ENCODE measurements around the gene AKT2. TPM values are rescaled to one million over a fixed set of nuclear protein-coding genes. Genes with fewer than 3 reads are reported as not detected.

AKT2 gene
- total and polyA plus RNA-seq, 10 of the 15 experiments (the other 5 are each of a cell fraction or from before 2014, with no cell fraction given) = 1.0 to 185 (median 71.5) TPM

GRCh38 chr19:40269216-40269940 is 15.8 kb downstream of the AKT2 start:
- Histone ChIP-seq H3K4me3 (no peak overlapping the region), H3K27ac (ENCODE audit: control insufficient read depth, insufficient read depth) (no peak overlapping the region), H3K27me3 (replicated peaks in 1 of 2; ENCODE audit: control insufficient read depth in 2 of 2, insufficient read depth in 2 of 2, low read length in 1 of 2) (no peaks in the 10 kb centered on the region), H3K79me2 (ENCODE audit: control insufficient read depth, insufficient read depth, low read length) (peaks cover 52% of the 10 kb centered on the region), H3K4me2 (ENCODE audit: control insufficient read depth, insufficient read depth) (no peak overlapping the region), H2AFZ (ENCODE audit: control insufficient read depth, low read depth, low read length) (no peak overlapping the region), H3K9me3 (replicated peaks; ENCODE audit: control insufficient read depth, insufficient read depth, low read length) (no peaks in the 10 kb centered on the region), H3K9ac (ENCODE audit: control insufficient read depth, insufficient read depth, low read length) (no peak overlapping the region), H4K20me1 (ENCODE audit: control insufficient read depth, insufficient read depth) (peaks cover 3% of the 10 kb centered on the region; the same call in 1 of the 2 replicates), H3K4me1 (ENCODE audit: control insufficient read depth, insufficient read depth, low read length) (peaks cover 15% of the 10 kb centered on the region), H3K36me3 (ENCODE audit: control insufficient read depth in 2 of 2, insufficient read depth in 2 of 2, low read length in 1 of 2) (peaks cover 14 to 19% of the 10 kb centered on the region in 2 experiments)
- BruUV-seq (replicated peaks) = no TSS peak
- ATAC-seq (no peak), FAIRE-seq (no peak), DNase-seq (ENCODE audit: low read depth, low spot score) (no peak)
- intact Hi-C loops (cut with micrococcal nuclease; ENCODE audit: unreplicated experiment) (no loop called here), in situ Hi-C loops (cut with MboI) (no loop called here)
- TF ChIP-seq ZZZ3 (IDR thresholded peaks at IDR 0.05; ENCODE audit: control insufficient read depth, insufficient read length, low read depth) (no peak), TCF7 (IDR thresholded peaks at IDR 0.05; ENCODE audit: borderline replicate concordance) (no peak), ZNF24 (IDR thresholded peaks at IDR 0.05) (no peak), RB1 (IDR thresholded peaks at IDR 0.05; ENCODE audit: borderline replicate concordance) (no peak), ASH2L (IDR thresholded peaks at IDR 0.05; ENCODE audit: borderline replicate concordance, low read depth) (no peak), E2F4 (IDR thresholded peaks at IDR 0.05; ENCODE audit: low read depth, low read length) (no peak), SMAD5 (IDR thresholded peaks at IDR 0.05; ENCODE audit: low read depth) (no peak), STAT3 (IDR thresholded peaks at IDR 0.05; ENCODE audit: low read depth, low read length) (no peak)
- TF ChIP-seq, protein P1, sequence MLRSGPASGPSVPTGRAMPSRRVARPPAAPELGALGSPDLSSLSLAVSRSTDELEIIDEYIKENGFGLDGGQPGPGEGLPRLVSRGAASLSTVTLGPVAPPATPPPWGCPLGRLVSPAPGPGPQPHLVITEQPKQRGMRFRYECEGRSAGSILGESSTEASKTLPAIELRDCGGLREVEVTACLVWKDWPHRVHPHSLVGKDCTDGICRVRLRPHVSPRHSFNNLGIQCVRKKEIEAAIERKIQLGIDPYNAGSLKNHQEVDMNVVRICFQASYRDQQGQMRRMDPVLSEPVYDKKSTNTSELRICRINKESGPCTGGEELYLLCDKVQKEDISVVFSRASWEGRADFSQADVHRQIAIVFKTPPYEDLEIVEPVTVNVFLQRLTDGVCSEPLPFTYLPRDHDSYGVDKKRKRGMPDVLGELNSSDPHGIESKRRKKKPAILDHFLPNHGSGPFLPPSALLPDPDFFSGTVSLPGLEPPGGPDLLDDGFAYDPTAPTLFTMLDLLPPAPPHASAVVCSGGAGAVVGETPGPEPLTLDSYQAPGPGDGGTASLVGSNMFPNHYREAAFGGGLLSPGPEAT (IDR thresholded peaks at IDR 0.05; ENCODE audit: low read depth) = no peak
- WGBS (ENCODE audit: insufficient coverage, insufficient replicate concordance, low lambda C conversion rate, missing lambda C conversion rate) = 78% methylated on average over 11 of the region's 11 CpGs
- POLR2A ChIA-PET = interaction anchor here (0.5 kb wide), 1 partner anchor 167 kb away, joined by 3 read pairs; no protein-coding TSS in a partner anchor
- CTCF ChIA-PET = no interaction called here
- RAD21 ChIA-PET (ENCODE audit: unreplicated experiment) = no interaction called here
- SMC1A ChIA-PET (ENCODE audit: uncharacterized antibody, unreplicated experiment) = no interaction called here

Data from GM12878 (cell line).